GM19099 (cell line): ENCODE results near the gene UBE2O.

Experiments
- POLR2A ChIP-seq: IDR thresholded peaks from 3 replicates; pipeline ENCODE4 v1.6.1; 2011; ENCODE audit warnings: low read depth; ENCODE audit not compliant: insufficient read length; ENCODE audit errors: extremely low read depth

The UBE2O gene

DNA sequence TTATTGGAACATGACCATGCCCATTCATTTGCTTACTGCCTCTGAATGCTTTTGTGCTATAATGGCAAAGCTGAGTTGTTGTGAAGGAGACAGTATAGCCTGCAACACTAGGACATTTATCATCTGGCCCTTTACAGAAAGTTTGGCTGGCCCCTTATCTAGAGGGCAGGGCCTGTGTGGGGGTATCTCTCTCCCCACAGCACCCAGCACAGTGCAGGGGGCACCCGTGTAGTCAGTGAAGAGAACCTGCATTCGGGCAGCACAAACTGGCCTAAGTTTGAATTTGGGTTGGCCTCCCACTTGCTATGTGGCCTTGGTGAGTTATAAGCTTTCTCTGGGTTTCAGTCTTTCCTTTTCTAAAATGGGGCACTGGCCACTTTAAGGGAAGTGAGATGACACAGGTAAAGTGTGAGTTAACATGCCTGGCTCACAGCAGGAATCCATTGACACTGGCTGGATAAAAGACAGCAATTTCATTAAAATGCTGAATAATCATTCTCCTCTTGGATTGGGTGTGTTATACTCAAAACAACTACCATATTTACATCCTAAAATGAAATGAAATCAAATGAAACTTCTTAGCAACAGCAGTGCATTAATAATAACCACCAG is 12.1 kb downstream of the UBE2O start:
- TF ChIP-seq POLR2A = no peak

DNA sequence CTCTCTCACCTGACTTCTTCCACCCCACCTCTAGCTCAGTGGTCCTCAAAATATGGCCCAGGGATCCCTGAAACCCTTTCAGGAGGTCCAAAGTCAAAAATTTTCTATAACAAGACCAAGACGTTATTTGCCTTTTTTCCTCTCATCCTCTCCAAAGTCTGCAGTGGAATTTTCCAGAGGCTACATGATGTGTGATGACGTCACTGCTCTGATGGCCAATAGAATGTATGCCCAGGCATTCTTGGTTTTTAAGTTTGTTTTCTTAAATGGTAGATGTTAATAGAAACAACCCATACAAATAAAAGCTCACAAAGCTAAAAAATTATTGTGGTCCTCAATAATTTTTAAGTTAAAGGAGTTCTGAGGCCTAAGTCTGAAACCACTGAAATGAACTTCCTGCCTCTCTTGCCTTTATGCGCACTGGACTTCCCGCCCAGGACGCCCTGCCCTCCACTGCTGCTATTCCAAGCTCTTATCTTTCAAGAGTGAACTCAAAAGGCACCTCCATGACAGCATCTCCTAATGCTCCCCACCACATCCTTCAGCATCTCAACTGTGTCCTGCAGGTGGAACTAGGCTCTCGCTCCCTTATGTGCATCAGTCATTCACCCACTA is 13.5 kb downstream of the UBE2O start:
- TF ChIP-seq POLR2A = no peak

DNA sequence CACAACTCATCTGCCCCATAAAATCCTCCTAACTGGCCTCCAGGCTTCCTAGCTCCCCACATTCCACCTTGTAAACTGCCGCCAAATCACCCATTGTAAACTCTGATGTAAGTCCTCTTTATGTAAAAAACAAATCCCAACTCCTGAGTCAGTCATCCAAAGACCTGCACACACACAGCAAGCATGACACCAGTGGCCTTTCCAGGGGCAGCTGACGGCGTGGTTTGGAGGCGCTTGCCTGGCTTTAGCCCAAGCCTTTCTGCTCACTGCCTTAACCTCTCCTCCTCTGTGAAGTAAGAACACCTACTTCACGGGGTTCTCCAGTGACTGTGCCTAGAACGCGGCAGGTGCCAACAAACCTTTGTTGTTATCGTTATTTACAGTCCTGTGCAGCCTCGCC is 14.0 kb downstream of the UBE2O start:
- no peak for TF ChIP-seq POLR2A

DNA sequence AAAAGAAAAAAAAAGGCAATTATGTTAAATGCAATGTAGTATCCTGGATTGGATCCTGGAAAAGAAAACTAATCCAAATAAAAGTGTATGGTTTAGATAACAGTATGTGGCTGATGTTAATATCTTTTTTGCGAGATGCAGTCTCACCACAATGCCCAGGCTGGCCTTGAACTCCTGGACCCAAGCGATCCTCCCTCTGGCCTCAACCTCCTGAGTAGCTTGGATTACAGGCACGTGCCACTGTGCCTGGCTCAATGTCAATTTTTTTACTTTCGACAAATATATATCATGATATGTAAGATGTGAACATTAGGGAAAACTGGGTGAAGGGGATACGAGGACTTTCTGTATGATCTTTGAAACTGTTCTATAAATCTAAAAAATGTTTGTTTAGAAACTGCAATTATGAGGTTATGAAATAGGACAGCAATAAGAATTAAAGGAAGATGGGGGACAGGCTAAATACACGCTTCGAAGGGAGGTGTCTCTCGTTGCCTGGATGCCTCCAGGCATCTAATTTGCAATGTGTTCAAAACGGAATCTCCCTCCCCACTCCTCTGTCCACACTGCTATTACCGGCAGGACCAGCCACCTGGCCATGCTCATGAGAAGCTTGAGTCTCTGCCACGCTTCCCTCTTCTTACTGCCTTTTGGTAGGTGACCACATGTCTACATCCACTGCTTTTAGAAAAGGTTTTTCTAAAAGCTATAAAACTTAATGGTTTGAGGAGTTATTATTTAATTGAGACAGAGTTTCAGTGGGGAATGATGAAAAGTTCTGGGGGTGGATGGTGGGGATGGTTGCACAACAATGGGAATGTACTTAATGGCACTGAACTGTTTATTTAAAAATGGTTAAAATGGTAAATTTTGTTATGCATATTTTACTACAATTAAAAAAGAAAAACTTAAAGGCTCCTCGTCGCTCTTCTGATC is 15.2 kb downstream of the UBE2O start:
- no peak for TF ChIP-seq POLR2A

DNA sequence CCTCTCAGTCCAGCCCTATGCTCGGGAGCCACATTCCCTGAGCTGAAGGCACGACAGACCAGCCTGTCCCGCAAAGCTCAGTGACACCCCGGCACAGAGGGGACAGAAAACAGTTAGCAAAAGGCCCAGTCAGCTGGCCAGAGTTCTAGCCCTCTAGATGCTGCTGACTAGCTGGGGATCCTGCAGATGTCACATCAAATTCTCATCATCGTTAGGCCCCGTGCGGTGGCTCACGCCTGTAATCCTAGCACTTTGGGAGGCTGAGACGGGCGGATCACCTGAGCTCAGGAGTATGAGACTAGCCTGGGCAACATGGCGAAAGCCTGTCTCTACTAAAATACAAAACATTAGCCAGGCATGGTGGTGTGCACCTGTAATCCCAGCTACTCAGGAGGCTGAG is 17.2 kb downstream of the UBE2O start:
- TF ChIP-seq POLR2A = no peak

DNA sequence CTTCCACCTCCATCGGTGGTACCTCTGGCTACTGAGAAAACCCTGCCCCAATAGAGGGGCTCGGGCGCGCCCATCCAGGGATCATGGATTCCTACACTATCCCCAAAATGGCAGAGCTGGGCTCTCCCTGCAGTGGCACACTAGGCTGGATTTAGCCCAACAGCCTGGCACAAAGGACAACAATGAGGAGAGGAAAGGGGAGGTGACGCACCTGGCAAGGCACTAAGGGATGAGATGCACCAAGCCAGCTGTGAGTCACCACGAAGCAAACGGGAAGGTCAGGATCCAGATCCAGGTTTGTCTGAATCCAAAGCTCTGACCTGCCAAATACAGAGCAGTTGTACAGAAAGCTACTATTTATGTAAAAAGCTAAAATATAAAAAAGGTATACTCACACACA is 18.1 kb downstream of the UBE2O start:
- TF ChIP-seq POLR2A = no peak

DNA sequence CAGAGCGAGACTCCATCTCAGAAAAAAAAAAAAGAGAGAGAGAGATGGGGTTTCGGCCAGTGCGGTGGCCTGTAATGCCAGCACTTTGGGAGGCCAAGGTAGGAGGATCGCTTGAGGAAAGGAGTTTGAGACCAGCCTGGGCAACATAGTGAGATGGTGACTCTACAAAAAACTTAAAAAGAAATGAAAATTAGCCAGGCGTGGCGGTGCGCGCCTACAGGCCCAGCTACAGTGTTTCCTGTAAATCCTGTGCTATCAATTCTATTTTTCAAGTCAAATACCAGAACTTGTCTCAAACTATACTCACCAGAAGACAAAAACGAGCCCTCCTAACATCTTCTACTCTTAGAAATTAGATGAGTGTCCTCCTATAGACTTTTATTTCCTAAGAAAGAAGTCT is 19.3 kb downstream of the UBE2O start:
- no peak for TF ChIP-seq POLR2A

DNA sequence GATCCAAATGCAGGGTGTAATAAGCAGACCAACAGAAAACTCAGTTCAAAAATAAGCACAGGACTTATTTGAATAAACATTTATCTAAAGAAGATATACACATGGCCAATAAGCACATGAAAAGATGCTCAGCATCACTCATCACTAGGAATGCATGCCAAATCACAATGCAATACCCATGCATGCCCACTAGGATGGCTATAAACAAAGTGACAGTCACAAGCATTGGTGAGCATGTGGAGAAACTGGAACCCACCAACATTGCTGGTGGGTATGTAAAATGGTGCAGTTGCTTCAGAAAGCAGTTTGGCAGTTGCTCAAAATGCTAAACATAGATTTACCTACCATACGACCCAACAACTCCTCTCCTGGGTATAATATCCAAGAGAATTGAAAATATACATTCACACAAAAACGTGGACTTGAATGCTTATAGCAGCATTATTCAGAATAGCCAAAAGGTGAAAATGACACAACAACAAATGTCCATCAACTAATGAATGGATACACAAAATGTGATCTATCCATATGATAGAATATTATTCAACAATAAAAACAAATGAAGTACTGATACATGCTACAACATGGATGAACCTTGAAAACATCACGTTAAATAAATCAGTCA is 20.1 kb downstream of the UBE2O start:
- no peak for TF ChIP-seq POLR2A

DNA sequence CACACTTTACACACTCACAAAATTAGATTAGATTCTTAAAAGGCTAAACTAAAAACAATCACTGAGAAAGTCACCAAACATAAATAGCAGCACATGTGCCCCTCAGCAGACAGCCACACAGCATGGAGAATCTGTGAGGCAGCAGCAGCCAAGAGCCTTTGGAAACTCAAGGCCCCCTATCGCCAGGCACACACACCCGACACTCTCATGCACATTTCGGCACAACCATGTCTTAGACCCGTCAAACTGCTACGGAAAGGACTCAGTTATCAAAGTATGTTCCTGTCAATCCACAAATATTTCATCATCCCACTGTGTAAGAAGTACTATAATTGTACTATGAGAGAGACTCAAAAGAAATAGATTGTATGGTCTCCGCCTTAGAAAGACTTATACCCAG is 20.9 kb downstream of the UBE2O start:
- no peak for TF ChIP-seq POLR2A

DNA sequence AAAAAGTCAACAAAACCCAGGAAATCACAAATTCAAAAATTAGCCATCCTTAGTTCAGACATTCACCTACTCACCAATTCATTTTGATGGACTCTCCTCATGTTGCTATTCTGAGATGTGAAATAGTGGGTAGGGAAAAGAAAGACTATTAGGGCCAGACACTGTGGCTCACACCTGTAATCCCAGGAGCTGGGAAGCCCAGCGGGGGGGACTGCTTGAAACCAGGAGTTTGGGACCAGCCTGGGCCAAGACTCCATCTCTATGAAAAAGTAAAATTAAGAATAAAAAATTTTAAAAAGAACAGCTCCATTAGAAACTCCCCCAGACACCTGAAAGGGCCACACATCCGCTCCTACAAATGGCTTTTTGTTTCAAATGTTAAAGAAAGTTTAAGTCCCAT is 21.4 kb downstream of the UBE2O start:
- no peak for TF ChIP-seq POLR2A

DNA sequence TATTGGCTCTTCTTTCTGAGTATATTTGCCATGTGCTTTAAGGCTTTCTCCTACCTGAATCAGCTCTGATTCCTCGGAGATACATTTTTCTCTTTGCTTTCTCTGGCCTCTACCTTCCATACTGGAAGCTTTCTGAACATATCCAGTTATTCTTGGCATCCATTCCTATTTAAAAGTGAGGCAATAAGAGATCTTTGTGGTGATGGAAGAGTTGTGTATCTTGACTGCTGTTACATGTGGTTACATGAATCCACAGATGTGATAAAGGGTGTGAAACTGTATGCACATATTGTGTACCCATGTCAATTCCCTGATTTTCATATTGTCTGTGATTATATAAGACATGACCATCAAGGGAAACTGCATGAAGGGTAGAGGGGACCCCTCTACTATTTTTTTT is 24.4 kb downstream of the UBE2O start:
- no peak for TF ChIP-seq POLR2A

DNA sequence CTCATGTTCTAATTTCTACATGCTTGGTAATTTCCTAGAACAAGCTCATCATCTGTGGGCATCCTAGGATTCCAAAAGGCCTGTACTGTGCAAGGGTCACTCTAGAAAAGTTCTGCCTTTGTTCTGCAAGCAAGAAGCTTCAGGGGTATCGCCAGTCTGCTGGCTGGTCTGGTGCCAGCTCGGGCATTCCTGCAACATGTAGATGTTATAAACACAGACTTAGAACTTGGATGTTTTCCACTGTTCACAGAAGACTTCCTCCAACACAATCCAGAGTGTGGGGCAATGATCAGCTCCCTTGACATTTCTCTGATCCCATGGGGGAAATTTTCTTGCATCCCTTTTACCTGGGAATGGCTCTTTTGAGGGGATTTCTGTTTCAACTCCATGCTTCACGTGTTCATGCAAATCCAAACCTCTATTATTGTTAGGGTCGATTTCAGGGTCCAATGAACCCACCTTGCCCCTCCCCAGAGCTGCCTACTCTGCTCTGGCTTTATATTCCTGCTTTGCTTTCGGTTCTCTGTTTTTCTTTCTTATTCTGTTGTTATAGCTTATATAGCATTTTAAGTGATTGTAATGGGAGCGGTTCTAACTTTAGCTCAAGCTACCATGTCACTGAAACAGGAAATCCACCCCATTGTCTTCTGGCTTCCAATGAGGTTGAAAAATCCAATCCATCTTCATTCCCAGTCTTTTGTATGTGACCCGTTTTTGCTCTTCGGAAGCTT is 25.3 kb downstream of the UBE2O start:
- no peak for TF ChIP-seq POLR2A

DNA sequence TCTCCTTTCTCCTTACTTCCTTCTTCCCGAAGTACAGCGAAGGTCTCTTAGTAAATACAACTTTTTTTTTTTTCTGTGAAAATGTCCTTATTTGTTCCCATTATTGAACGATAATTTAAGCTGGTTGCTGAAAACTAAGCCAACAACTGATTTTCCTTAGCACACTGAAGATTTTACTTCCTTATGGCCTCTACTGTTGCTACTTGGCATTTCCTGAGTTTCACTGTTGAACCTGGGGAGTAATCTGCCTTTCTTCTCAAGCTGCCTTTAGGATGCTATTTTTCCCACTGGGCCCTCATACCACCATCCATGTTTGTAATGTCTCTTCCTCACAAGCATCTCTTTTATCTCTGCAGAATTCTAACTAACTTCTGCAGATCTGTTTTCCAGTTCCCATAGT is 26.1 kb downstream of the UBE2O start:
- no peak for TF ChIP-seq POLR2A

DNA sequence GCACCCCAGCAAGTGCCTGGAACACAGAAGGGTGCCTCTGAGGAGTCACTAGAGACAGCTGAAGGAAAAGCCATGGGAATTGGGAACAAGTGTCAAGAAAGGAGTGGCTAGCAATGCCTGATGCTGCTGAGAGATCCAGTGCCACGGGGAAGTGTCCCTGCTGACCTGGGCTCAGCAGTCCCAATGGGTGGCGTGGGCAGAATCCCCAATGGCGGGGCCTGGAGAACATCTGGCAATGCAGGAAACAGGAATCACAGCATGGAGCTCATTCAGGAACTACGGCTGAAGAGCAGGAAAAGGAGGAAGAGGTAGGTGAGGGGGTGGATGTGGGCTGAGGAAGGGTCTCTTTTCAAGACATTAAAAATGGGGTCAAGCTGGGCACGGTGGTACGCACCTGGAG is 30.1 kb downstream of the UBE2O start:
- TF ChIP-seq POLR2A = no peak

DNA sequence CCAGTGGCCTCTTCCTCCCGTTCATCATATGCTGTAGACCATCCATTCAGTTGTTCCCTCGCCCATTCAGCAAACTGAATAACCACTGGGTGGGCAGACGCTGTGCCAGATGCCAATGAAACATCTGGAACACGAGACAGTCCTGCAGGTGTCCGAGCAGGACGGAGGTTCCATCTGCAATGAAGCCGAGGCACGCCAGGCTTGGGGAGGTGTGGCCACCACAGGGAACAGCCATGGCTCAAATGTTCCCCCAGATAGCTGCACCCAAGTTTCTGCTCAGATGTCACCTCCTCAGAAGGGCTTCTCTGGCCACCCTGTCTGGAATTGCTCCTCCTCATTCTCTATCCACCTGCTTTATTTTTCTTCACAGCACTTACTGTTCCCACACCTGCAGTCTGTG is 30.5 kb downstream of the UBE2O start:
- no peak for TF ChIP-seq POLR2A
